SU-DHL-6 (cell line): ENCODE data around the gene TREML4.
"Not testable (repeated sequence)": the region's sequence is repeated elsewhere in the genome, so short reads cannot be mapped to it uniquely, and the experiment has no call there.

Experiments
- H2AFZ ChIP-seq: fragments of 200-600 bp; sonication (generic); 2 replicates; pipeline ENCODE4 v1.6.1; 2014; ENCODE audit warnings: low read depth, mild to moderate bottlenecking, moderate library complexity, mixed read lengths, antibody characterized with exemption, low read length; ENCODE audit not compliant: severe bottlenecking
- H3F3A ChIP-seq: fragments of 200-600 bp; shearing (Covaris generic); 2 replicates; pipeline ENCODE4 v1.6.0; 2016; ENCODE audit warnings: antibody characterized with exemption, mild to moderate bottlenecking; ENCODE audit not compliant: insufficient read depth
- H3K27ac ChIP-seq: fragments of 200-600 bp; sonication (generic); 2 replicates; pipeline ENCODE4 v1.5.1; 2016; ENCODE audit warnings: low read depth, mild to moderate bottlenecking, low read length, moderate library complexity, mixed read lengths
- H3K27me3 ChIP-seq: fragments of 200-600 bp; sonication (generic), shearing (Covaris generic); 2 replicates; pipeline ENCODE4 v1.6.0; 2014; ENCODE audit warnings: mild to moderate bottlenecking, low read length
- H3K36me3 ChIP-seq: fragments of 200-600 bp; sonication (generic); 2 replicates; pipeline ENCODE4 v1.6.1; 2014; ENCODE audit warnings: mild to moderate bottlenecking, low read length, mixed read lengths
- H3K4me2 ChIP-seq: fragments of 300-600, 200-600 bp; shearing (Covaris generic), sonication (generic); 2 replicates; pipeline ENCODE4 v1.6.0; 2014; ENCODE audit warnings: low read length, low read depth, mild to moderate bottlenecking; ENCODE audit not compliant: poor library complexity, severe bottlenecking
- H3K4me3 ChIP-seq: fragments of 200-600 bp; sonication (generic); 2 replicates; pipeline ENCODE4 v1.5.1; 2014; ENCODE audit warnings: antibody characterized with exemption, low read length, mild to moderate bottlenecking, mixed read lengths; ENCODE audit not compliant: insufficient read depth, poor library complexity, severe bottlenecking
- H3K79me2 ChIP-seq: fragments of 200-600 bp; sonication (generic); 2 replicates; pipeline ENCODE4 v1.6.1; 2014; ENCODE audit warnings: mild to moderate bottlenecking, low read length, moderate library complexity; ENCODE audit not compliant: insufficient read depth
- H3K9ac ChIP-seq: fragments of 200-600 bp; sonication (generic); 2 replicates; pipeline ENCODE4 v1.7.0; 2014; ENCODE audit warnings: mild to moderate bottlenecking, low read length
- H3K9me2 ChIP-seq: fragments of 200-600 bp; sonication (generic); replicated peaks from 2 replicates; pipeline ENCODE4 v1.6.1; 2014; ENCODE audit warnings: low read length; ENCODE audit not compliant: insufficient read depth
- H3K9me3 ChIP-seq: fragments of 200-600 bp; sonication (generic); 2 replicates; pipeline ENCODE4 v1.6.1; 2014; ENCODE audit warnings: low read length, mixed read lengths; ENCODE audit not compliant: insufficient read depth
- H4K20me1 ChIP-seq: fragments of 200-600 bp; sonication (generic); 2 replicates; pipeline ENCODE4 v1.6.1; 2014; ENCODE audit warnings: low read depth, mild to moderate bottlenecking, antibody characterized with exemption, low read length, moderate library complexity, mixed read lengths
- EZH2phosphoT487 ChIP-seq: fragments of 200-600 bp; sonication (generic), shearing (Covaris generic); conservative IDR thresholded peaks from 2 replicates; pipeline ENCODE4 v1.6.1; 2018; ENCODE audit warnings: mild to moderate bottlenecking, antibody characterized with exemption, low read length, moderate library complexity, mixed read lengths
- TF ChIP-seq, protein P1 (sequence below): fragments of 200-600 bp; sonication (generic); IDR thresholded peaks from one replicate; pipeline ENCODE4 v1.5.1; 2017; ENCODE audit warnings: antibody characterized with exemption, mild to moderate bottlenecking, low read length, moderate library complexity; ENCODE audit not compliant: insufficient read depth, poor library complexity, severe bottlenecking

The TREML4 gene

DNA sequence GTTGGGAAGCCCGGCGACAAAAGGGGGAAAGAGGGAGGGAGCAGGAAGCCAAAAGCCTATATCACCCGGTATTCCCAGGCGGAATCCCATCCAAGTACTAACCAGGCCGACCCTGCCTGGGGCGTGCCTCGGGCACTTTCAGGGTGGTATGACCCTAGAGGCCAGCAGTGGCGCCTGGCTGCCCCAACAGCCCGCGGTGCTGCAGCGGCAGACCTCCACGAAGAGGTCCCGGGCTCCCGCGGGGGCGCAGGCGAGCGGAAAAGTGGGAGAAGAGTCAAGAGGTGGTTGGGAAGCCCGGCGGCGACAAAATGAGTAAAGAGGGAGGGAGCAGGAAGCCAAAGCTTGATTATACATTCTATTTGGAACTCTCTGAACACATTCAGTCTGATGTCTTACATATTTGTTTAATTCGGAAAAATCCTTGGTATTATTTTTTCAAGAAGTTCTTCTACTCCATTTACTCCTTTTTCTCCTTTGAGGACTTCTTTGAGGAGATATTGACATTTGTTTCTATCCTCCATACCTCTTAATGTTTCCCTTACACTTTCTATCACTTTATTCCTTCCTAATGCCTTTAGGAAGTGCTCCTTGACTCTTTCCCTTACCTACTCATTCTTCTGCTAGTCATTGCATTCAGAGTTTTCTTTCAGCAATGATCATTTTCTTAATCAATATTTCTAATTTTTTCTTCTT, 11.5 kb downstream of the TREML4 start:
- Histone ChIP-seq H3K4me2 (no peak overlapping the region), H3K79me2 (no peaks in the 10 kb centered on the region), H3K27ac (no peak overlapping the region), H3K4me3 (no peak overlapping the region), H3F3A (no peaks in the 10 kb centered on the region), H4K20me1 (no peaks in the 10 kb centered on the region), H3K27me3 (0 out of 2 replicates have a peak, but pooled peaks cover 2% of the 10 kb centered on the region), H3K9me2 (no peaks in the 10 kb centered on the region), H3K9ac (no peak overlapping the region), H3K9me3 (no peaks in the 10 kb centered on the region), H2AFZ (no peak overlapping the region), H3K36me3 (no peaks in the 10 kb centered on the region)
- TF ChIP-seq, protein P1, sequence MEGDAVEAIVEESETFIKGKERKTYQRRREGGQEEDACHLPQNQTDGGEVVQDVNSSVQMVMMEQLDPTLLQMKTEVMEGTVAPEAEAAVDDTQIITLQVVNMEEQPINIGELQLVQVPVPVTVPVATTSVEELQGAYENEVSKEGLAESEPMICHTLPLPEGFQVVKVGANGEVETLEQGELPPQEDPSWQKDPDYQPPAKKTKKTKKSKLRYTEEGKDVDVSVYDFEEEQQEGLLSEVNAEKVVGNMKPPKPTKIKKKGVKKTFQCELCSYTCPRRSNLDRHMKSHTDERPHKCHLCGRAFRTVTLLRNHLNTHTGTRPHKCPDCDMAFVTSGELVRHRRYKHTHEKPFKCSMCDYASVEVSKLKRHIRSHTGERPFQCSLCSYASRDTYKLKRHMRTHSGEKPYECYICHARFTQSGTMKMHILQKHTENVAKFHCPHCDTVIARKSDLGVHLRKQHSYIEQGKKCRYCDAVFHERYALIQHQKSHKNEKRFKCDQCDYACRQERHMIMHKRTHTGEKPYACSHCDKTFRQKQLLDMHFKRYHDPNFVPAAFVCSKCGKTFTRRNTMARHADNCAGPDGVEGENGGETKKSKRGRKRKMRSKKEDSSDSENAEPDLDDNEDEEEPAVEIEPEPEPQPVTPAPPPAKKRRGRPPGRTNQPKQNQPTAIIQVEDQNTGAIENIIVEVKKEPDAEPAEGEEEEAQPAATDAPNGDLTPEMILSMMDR: no peak
- no peak for TF ChIP-seq EZH2phosphoT487

DNA sequence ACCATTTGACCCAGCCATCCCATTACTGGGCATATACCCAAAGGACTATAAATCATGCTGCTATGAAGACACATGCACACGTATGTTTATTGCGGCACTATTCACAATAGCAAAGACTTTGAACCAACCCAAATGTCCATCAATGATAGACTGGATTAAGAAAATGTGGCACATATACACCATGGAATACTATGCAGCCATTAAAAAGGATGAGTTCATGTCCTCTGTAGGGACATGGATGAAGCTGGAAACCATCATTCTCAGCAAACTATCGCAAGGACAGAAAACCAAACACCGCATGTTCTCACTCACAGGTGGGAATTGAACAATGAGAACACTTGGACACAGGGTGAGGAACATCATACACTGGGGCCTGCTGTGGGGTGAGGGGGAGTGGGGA, 18.4 kb downstream of the TREML4 start:
- not testable (repeated sequence) for H3K4me2 ChIP-seq, H3K79me2 ChIP-seq

GRCh38 chr6:41247288-41247865, 19.2 kb downstream of the TREML4 start:
- Histone ChIP-seq H3K9ac (no peak overlapping the region), H3K9me2 (no peaks in the 10 kb centered on the region), H3K79me2 (no peaks in the 10 kb centered on the region), H3K27me3 (no peaks in the 10 kb centered on the region), H2AFZ (no peak overlapping the region), H3K4me2 (no peak overlapping the region), H3K4me3 (no peak overlapping the region), H3F3A (no peaks in the 10 kb centered on the region), H4K20me1 (no peaks in the 10 kb centered on the region), H3K27ac (no peak overlapping the region), H3K36me3 (no peaks in the 10 kb centered on the region), H3K9me3 (no peaks in the 10 kb centered on the region)
- TF ChIP-seq EZH2phosphoT487: no peak
- TF ChIP-seq, protein P1: no peak

More for the DNA sequence above, 18.4 kb downstream of the TREML4 start:
- H3K9ac ChIP-seq, H3K9me2 ChIP-seq, H3K4me3 ChIP-seq, H3K27me3 ChIP-seq, H3K36me3 ChIP-seq, H3F3A ChIP-seq, H2AFZ ChIP-seq, H3K27ac ChIP-seq, H3K9me3 ChIP-seq, H4K20me1 ChIP-seq: not testable (repeated sequence)
